ENCODE results near the gene SAMM50. TPM values are rescaled to one million over a fixed set of nuclear protein-coding genes. Genes with fewer than 3 reads are reported as not detected.

SAMM50 gene
- total RNA-seq, 6 donors from 2014 or later, result 17.8 to 34.7 (median 25.0) TPM

DNA sequence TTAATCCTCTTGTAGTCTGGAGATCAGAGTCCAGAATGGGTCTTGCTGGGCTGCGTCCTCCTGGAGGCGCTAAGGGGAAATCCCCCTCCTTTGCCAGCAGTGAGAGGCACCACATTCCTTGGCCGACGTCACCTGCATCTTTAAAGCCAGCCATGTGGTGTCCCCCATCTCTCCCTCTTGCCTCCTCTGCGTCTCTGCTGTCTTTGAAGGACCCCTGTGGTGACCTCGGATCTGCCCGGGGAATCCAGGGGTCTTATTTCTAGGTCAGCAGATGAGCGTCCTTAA lies 41.7 kb downstream of the SAMM50 start:
- no peak for ATAC-seq (ENCODE audit: low FRiP score in 2 of 2)
- Histone ChIP-seq H3K9me3 (no peaks in the 10 kb centered on the region), H3K4me3 (no peak overlapping the region), H3K36me3 (peaks cover 1 to 52% (median 29%) of the 10 kb centered on the region in 4 donors), H3K4me1 (peaks cover 0 to 21% (median 0%) of the 10 kb centered on the region in 4 donors), H3K27me3 (no peaks in the 10 kb centered on the region), H3K27ac (no peak overlapping the region)
- no peak for DNase-seq
- TF ChIP-seq, protein P1, sequence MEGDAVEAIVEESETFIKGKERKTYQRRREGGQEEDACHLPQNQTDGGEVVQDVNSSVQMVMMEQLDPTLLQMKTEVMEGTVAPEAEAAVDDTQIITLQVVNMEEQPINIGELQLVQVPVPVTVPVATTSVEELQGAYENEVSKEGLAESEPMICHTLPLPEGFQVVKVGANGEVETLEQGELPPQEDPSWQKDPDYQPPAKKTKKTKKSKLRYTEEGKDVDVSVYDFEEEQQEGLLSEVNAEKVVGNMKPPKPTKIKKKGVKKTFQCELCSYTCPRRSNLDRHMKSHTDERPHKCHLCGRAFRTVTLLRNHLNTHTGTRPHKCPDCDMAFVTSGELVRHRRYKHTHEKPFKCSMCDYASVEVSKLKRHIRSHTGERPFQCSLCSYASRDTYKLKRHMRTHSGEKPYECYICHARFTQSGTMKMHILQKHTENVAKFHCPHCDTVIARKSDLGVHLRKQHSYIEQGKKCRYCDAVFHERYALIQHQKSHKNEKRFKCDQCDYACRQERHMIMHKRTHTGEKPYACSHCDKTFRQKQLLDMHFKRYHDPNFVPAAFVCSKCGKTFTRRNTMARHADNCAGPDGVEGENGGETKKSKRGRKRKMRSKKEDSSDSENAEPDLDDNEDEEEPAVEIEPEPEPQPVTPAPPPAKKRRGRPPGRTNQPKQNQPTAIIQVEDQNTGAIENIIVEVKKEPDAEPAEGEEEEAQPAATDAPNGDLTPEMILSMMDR (IDR thresholded peaks at IDR 0.05), result no peak
- TF ChIP-seq POLR2AphosphoS5 (IDR thresholded peaks at IDR 0.05) (no peak), EP300 (IDR thresholded peaks at IDR 0.05) (no peak), POLR2A (IDR thresholded peaks at IDR 0.05) (no peak)
- WGBS, 2 donors, result 86 to 87% methylated on average over 8 of the region's 8 CpGs

DNA sequence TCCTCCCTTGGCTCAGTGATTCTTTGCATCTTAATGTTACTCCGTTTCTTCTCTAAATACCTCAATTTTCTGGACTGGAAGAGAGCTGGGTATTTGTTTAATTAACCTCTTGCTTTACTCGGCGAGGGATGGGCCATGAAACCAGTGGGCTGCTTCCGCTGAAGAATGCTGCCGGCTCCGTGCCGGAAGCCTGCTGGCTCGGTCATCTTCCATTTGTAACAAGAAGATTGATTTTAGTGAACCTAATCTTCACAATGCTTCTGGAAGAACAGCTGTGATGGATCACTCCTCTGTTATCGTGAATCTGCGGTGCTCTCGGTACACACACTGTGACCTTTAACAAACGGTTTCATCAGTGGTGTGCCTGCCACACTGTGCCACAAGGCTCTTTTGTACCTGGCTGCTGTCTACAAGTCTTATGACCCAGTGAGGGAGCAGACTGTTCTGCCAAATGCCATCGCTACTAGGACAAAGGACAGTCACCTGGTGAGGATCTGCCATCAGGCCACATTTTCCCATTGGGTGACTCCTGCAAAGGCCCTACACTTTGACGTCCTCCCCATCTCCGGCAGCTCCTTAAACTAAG lies 43.5 kb downstream of the SAMM50 start:
- TF ChIP-seq POLR2A (IDR thresholded peaks at IDR 0.05) (no peak), EP300 (IDR thresholded peaks at IDR 0.05) (no peak), POLR2AphosphoS5 (IDR thresholded peaks at IDR 0.05) (no peak)
- TF ChIP-seq, protein P1 (IDR thresholded peaks at IDR 0.05), result no peak
- H3K27ac ChIP-seq, result no peak overlapping the region
- no peak overlapping the region for H3K4me3 ChIP-seq
- H3K4me1 ChIP-seq, result peaks cover 0 to 19% (median 2%) of the 10 kb centered on the region in 4 donors
- H3K27me3 ChIP-seq, result no peaks in the 10 kb centered on the region
- H3K9me3 ChIP-seq, result no peaks in the 10 kb centered on the region
- no peak for DNase-seq
- H3K36me3 ChIP-seq, result peaks cover 0 to 41% (median 19%) of the 10 kb centered on the region in 4 donors
- WGBS, 2 donors, result 80 to 83% methylated on average over 15 of the region's 15 CpGs
- no peak for ATAC-seq (ENCODE audit: low FRiP score in 2 of 2)

DNA sequence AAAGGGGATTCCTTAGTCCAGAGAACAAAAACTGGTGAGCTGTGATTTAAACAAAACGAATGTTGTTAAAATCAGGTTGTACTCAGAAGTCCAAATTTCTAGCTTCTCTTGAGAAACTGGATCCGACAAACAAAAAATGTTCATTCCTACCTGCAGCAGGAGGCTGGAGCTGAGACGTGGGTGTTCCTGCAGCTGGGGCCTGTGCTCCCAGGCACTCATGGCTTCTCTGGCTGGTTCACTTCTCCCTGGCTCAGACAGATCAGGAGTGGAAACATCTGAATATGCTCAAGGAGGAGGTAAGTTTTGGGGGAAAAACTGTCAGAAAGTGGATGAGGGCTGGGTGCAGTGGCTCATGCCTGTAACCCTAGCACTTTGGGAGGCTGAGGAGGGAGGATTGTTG lies 44.1 kb downstream of the SAMM50 start:
- Histone ChIP-seq H3K9me3 (no peaks in the 10 kb centered on the region), H3K27ac (no peak overlapping the region), H3K27me3 (no peaks in the 10 kb centered on the region), H3K4me1 (peaks cover 0 to 25% (median 2%) of the 10 kb centered on the region in 4 donors), H3K4me3 (no peak overlapping the region), H3K36me3 (peaks cover 0 to 37% (median 17%) of the 10 kb centered on the region in 4 donors)
- DNase-seq (no peak), ATAC-seq (ENCODE audit: low FRiP score in 2 of 2) (no peak)
- TF ChIP-seq POLR2AphosphoS5 (IDR thresholded peaks at IDR 0.05), result no peak
- TF ChIP-seq, protein P1 (IDR thresholded peaks at IDR 0.05), result no peak
- no peak for TF ChIP-seq POLR2A (IDR thresholded peaks at IDR 0.05)
- no peak for TF ChIP-seq EP300 (IDR thresholded peaks at IDR 0.05)
- WGBS, 2 donors, result 95 to 97% methylated on average over 3 of the region's 3 CpGs

DNA sequence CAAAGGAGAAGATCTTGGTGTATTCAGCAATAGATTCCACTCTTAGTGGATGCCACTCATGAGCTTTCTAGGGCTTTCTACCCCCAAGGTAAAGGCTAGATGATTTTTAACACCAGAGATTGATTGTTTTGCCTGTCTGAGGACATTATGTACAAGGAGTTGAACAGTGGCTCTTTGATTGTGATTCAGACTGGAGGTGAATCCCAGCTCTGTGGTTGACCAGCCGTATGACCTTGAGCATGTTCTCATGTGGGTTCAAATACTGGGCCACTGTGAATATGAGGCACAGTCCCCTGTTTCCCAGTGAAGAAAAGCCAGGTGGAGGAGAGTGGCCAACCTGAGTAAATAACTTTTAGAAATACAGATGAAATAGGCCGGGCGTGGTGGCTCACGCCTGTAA lies 44.9 kb downstream of the SAMM50 start:
- ATAC-seq (ENCODE audit: low FRiP score in 2 of 2) (no peak), DNase-seq (no peak)
- TF ChIP-seq POLR2AphosphoS5 (IDR thresholded peaks at IDR 0.05) (no peak), EP300 (IDR thresholded peaks at IDR 0.05) (no peak), POLR2A (IDR thresholded peaks at IDR 0.05) (no peak)
- TF ChIP-seq, protein P1 (IDR thresholded peaks at IDR 0.05), result no peak
- WGBS, 2 donors, result 94 to 97% methylated on average over 4 of the region's 4 CpGs
- H3K4me1 ChIP-seq, result peaks cover 0 to 27% (median 2%) of the 10 kb centered on the region in 4 donors
- H3K27ac ChIP-seq, result no peak overlapping the region
- no peaks in the 10 kb centered on the region for H3K27me3 ChIP-seq
- no peak overlapping the region for H3K4me3 ChIP-seq
- H3K36me3 ChIP-seq, result peaks cover 0 to 29% (median 16%) of the 10 kb centered on the region in 4 donors
- no peaks in the 10 kb centered on the region for H3K9me3 ChIP-seq

DNA sequence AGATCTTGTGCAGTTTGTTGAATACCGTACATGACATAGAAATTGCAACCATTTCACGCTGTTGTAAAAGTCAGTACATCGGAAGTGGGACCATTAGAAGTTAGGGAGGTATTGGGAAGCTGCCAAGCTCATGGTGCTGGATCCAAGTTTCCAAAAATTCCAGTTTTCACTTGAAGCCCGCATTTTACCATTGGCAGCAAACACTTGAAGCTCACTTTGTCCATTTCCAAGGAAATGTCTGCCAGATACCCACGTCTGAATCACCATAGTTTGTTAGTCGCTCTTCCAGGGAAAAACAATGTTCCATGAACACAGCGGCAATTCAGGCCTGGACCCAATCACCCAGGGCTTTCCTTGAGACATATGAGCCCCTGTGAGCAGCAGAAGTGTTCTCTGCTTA lies 46.3 kb downstream of the SAMM50 start:
- no peak for ATAC-seq (ENCODE audit: low FRiP score in 2 of 2)
- Histone ChIP-seq H3K9me3 (peaks cover 0 to 7% (median 0%) of the 10 kb centered on the region in 4 donors), H3K27me3 (no peaks in the 10 kb centered on the region), H3K36me3 (peaks cover 0 to 22% (median 13%) of the 10 kb centered on the region in 4 donors), H3K4me3 (no peak overlapping the region), H3K27ac (no peak overlapping the region), H3K4me1 (peaks cover 0 to 15% (median 2%) of the 10 kb centered on the region in 4 donors)
- WGBS, 2 donors, result 85 to 90% methylated on average over 7 of the region's 7 CpGs
- TF ChIP-seq, protein P1 (IDR thresholded peaks at IDR 0.05), result no peak
- TF ChIP-seq POLR2A (IDR thresholded peaks at IDR 0.05), result no peak
- TF ChIP-seq POLR2AphosphoS5 (IDR thresholded peaks at IDR 0.05), result no peak
- TF ChIP-seq EP300 (IDR thresholded peaks at IDR 0.05), result no peak
- no peak for DNase-seq
